K562 (cell line): ENCODE data around the gene DCUN1D1. TPM values are rescaled to one million over a fixed set of nuclear protein-coding genes. Genes with fewer than 3 reads are reported as not detected.
A peak's percentile ranks its signal among the peaks of the same experiment; 100 is the strongest.

Experiments used
- CTCFL ChIP-seq: IDR thresholded peaks from 2 replicates; pipeline ENCODE4 v1.6.1; 2011; ENCODE audit warnings: borderline replicate concordance, low read depth, mild to moderate bottlenecking, moderate library complexity, low read length; ENCODE audit not compliant: insufficient read depth, poor library complexity, severe bottlenecking
- HINFP ChIP-seq: fragments of 450-650 bp; conservative IDR thresholded peaks from 2 replicates; pipeline ENCODE4 v1.6.1; 2016; ENCODE audit warnings: missing genetic modification characterization, low read depth, mild to moderate bottlenecking, control low read depth, missing compliant biosample characterization
- HMG20A ChIP-seq: fragments of 450-650 bp; formaldehyde crosslinking; conservative IDR thresholded peaks from 2 replicates; pipeline ENCODE4 v1.4.0; 2020; ENCODE audit warnings: mild to moderate bottlenecking, mixed read lengths
- LEF1 ChIP-seq: fragments of 450-650 bp; IDR thresholded peaks from 2 replicates; pipeline ENCODE4 v1.6.1; 2016; ENCODE audit warnings: mild to moderate bottlenecking
- MEF2D ChIP-seq: conservative IDR thresholded peaks from 2 replicates; pipeline ENCODE4 v1.6.1; 2016; ENCODE audit warnings: low read depth, missing genetic modification characterization, missing compliant biosample characterization
- NFATC3 ChIP-seq: fragments of 450-650 bp; IDR thresholded peaks from 2 replicates; pipeline ENCODE4 v1.6.1; 2017; ENCODE audit warnings: mild to moderate bottlenecking
- POLR3A ChIP-seq: IDR thresholded peaks from 2 replicates; pipeline ENCODE4 v1.6.1; 2011; ENCODE audit warnings: borderline replicate concordance, mild to moderate bottlenecking, moderate library complexity; ENCODE audit not compliant: insufficient read length, insufficient read depth; ENCODE audit errors: extremely low read depth
- VEZF1 ChIP-seq: fragments of 200-800 bp; sonication (Bioruptor generic); IDR thresholded peaks from 2 replicates; pipeline ENCODE4 v1.6.1; 2017; ENCODE audit warnings: missing genetic modification characterization, missing compliant biosample characterization
- ZMIZ1 ChIP-seq, 2 experiments: fragments of 150-350 bp in 1 of 2; IDR thresholded peaks; 2 replicates each; pipeline ENCODE4 v1.6.1; 2012 to 2016; ENCODE audit warnings: low read depth in 2 of 2, low read length in 2 of 2, mild to moderate bottlenecking in 1 of 2, moderate library complexity in 1 of 2
- ZNF197 ChIP-seq: fragments of 200-800 bp; sonication (Bioruptor generic); IDR thresholded peaks from 2 replicates; pipeline ENCODE4 v1.6.1; 2016; ENCODE audit warnings: low read depth, missing genetic modification characterization, missing compliant biosample characterization
- ZNF395 ChIP-seq: fragments of 200-800 bp; sonication (Bioruptor generic); IDR thresholded peaks from 2 replicates; pipeline ENCODE4 v1.6.1; 2017; ENCODE audit warnings: missing genetic modification characterization, missing compliant biosample characterization
- ZNF589 ChIP-seq: fragments of 200-800 bp; sonication (Bioruptor generic); IDR thresholded peaks from 2 replicates; pipeline ENCODE4 v1.6.1; 2016; ENCODE audit warnings: low read depth, missing genetic modification characterization, missing compliant biosample characterization
- ZNF644 ChIP-seq: fragments of 200-800 bp; sonication (Bioruptor generic); IDR thresholded peaks from 2 replicates; pipeline ENCODE4 v1.6.1; 2016; ENCODE audit warnings: low read depth, missing genetic modification characterization, missing compliant biosample characterization
- ZNF76 ChIP-seq: fragments of 250-450 bp; sonication (Bioruptor Pico); IDR thresholded peaks from 2 replicates; pipeline ENCODE4 v1.4.0; 2020; ENCODE audit warnings: mild to moderate bottlenecking, moderate library complexity, borderline replicate concordance
- polyA plus RNA-seq, 8 experiments: library from polyadenylated mRNA; depleted of rRNA in 4 of 8; stranded (reverse) in 5 of 8; unstranded in 3 of 8; fragments of >200 nt; fragmentation: Nextera tagmentation in 2 of 8; fragmentation: Illumina TruSeq in 1 of 8; extraction: Ambion mirVana in 2 of 8; extraction: Trizol in 1 of 8; gene quantifications; 2 replicates each; pipeline versions ENCODE4 v1.2.1 to v1.2.3, GENCODE V29; 2011 to 2014; ENCODE audit warnings: inconsistent platforms in 1 of 8, missing spikeins in 1 of 8
- total RNA-seq, 7 experiments: library from RNA; depleted of rRNA in 6 of 7; stranded (reverse); fragments of >200 nt in 6 of 7; fragmentation: Illumina TruSeq in 2 of 7; extraction: Trizol in 2 of 7; gene quantifications; 2 replicates each; pipeline versions ENCODE4 v1.2.1 to v1.2.3, GENCODE V29; 2011 to 2021; ENCODE audit warnings: low replicate concordance in 1 of 7

DCUN1D1 gene
- total and polyA plus RNA-seq, 9 of the 15 experiments (the other 6 are each of a cell fraction or from before 2014, with no cell fraction given) = 11.4 to 46.8 (median 28.2) TPM

- no peak for TF ChIP-seq CTCFL
- TF ChIP-seq ZNF589 (CRISPR knock-in tag) = 0 out of 2 replicates have a peak, but pooled peaks have one; percentile 45
- TF ChIP-seq HINFP (tag) = 0 out of 2 replicates have a peak, but pooled peaks have one; percentile 32
- no peak for TF ChIP-seq HMG20A (CRISPR knock-in tag)
- TF ChIP-seq ZNF644 (tag) = 0 out of 2 replicates have a peak, but pooled peaks have one; percentile 52
- no peak for TF ChIP-seq NFATC3
- TF ChIP-seq MEF2D (tag) = 0 out of 2 replicates have a peak, but pooled peaks have one; percentile 25
- no peak for TF ChIP-seq POLR3A
- peak; percentile 71 for TF ChIP-seq ZNF395 (CRISPR knock-in tag)
- TF ChIP-seq ZNF76 = no peak
- no peak for TF ChIP-seq ZMIZ1 (IDR thresholded peaks at IDR 0.05; ENCODE audit: low read depth in 2 of 2, low read length in 2 of 2)
- TF ChIP-seq LEF1 = no peak
- 0 out of 2 replicates have a peak, but pooled peaks have one; percentile 45 for TF ChIP-seq ZNF197 (CRISPR knock-in tag)
- TF ChIP-seq VEZF1 = peak; percentile 38; the same call in 1 of the 2 replicates
Observed at GRCh38 chr3:182935803-182936202, 44.5 kb downstream of the DCUN1D1 start (continued).
